ENCODE data around the gene SFSWAP.
"Not testable (repeated sequence)": the region's sequence is repeated elsewhere in the genome, so short reads cannot be mapped to it uniquely, and the experiment has no call there.

DNA sequence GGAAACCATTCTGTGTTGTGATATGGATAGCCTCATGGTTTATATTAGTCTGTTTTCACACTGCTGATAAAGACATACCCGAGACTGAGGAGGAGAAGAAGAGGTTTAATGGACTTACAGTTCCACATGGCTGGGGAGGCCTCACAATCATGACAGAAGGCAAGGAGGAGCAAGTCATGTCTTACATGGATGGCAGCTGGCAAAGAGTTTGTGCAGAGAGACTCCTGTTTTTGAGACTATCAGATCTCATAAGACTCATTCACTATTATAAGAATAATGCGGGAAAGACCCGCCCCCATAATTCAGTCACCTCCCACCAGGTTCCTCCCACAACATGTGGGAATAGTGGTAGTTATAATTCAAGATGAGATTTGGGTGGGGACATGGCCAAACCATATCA is 31.9 kb downstream of the SFSWAP start:
- TF ChIP-seq EZH2 (IDR thresholded peaks at IDR 0.05; ENCODE audit: borderline replicate concordance); EZH2phosphoT487 (IDR thresholded peaks at IDR 0.05; ENCODE audit: low read depth, severe bottlenecking, unreplicated experiment): not testable (repeated sequence)
- TF ChIP-seq, protein P1, sequence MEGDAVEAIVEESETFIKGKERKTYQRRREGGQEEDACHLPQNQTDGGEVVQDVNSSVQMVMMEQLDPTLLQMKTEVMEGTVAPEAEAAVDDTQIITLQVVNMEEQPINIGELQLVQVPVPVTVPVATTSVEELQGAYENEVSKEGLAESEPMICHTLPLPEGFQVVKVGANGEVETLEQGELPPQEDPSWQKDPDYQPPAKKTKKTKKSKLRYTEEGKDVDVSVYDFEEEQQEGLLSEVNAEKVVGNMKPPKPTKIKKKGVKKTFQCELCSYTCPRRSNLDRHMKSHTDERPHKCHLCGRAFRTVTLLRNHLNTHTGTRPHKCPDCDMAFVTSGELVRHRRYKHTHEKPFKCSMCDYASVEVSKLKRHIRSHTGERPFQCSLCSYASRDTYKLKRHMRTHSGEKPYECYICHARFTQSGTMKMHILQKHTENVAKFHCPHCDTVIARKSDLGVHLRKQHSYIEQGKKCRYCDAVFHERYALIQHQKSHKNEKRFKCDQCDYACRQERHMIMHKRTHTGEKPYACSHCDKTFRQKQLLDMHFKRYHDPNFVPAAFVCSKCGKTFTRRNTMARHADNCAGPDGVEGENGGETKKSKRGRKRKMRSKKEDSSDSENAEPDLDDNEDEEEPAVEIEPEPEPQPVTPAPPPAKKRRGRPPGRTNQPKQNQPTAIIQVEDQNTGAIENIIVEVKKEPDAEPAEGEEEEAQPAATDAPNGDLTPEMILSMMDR (IDR thresholded peaks at IDR 0.05; ENCODE audit: poor library complexity), result not testable (repeated sequence)

All from hepatocyte (in vitro differentiated cells).